Stimulated activated CD4-positive, alpha-beta T cell treated with anti-CD3 and anti-CD28 coated beads, Interleukin-1b, Interleukin-23, amount 100 ng/mL, for 48 hours (primary cell): ENCODE data around the gene HHAT.

ENCODE experiments used
- DNase-seq: peaks from one replicate; pipeline ENCODE4 v3.0.0-alpha.2; 2020

Gene HHAT

GRCh38 chr1:210361665-210362064, 33.0 kb downstream of the HHAT start:
- no peak for DNase-seq

GRCh38 chr1:210362526-210362925, 33.8 kb downstream of the HHAT start:
- no peak for DNase-seq

- DNase-seq, result no peak
These were observed 34.4 kb downstream of the HHAT start for GRCh38 chr1:210363119-210363518.

- no peak for DNase-seq
These were observed 35.8 kb downstream of the HHAT start for GRCh38 chr1:210364479-210364878.

DNA sequence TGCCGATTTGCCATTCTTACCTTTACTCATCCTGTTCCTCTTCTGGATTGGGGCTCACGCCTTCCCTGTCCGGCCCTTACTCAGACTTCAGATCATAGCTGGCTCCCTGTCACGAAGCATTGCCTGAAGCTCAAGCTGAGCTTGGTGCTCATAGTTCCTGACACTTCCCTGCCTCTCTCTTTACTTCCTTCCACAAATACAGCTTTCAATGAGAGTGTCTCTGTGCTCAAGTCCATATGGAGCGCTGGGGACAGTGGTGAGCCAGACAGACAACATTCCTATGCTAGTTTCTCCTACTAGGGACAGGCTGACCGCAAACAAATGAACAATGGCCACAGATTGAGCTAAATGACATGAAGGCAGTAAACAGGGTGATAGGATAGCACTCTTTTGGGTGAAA, 38.1 kb downstream of the HHAT start:
- no peak for DNase-seq

GRCh38 chr1:210367566-210367965, 38.9 kb downstream of the HHAT start:
- no peak for DNase-seq

- no peak for DNase-seq
These were observed 40.7 kb downstream of the HHAT start for GRCh38 chr1:210369425-210369824.

GRCh38 chr1:210371916-210372315, 43.2 kb downstream of the HHAT start:
- no peak for DNase-seq

DNA sequence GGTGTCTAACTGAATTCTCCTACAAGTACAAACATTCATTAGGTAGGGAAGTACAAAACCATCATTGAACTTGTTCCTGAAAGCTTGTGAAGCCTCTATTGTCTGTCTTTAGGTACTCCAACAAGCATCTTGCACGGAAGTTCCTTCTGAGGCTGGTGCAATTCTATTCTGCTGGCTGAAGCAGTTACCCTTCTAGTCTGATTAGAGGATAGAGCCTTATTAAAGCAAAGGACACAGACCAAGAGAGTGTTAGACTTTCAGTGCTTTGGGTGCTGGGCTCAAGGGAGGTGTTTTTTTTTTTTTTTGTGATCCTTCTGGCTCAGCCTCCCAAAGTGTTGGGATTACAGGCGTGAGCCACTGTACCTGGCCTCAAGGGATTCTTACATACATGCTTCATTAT, 43.8 kb downstream of the HHAT start:
- DNase-seq, result no peak

- DNase-seq, result no peak
These were observed 44.4 kb downstream of the HHAT start for GRCh38 chr1:210372931-210373627.

DNA sequence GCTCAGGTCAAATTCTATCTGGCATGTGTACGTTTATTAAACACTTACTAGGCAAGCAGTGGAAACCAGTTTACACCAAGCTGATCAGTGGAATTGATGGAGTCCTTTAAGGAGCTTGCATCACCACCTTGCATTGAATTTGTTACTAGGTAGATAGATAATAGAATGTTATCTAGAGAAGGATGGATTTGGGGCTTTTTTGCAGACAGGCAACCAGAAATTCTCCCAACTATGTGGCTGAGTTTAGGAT, 44.9 kb downstream of the HHAT start:
- no peak for DNase-seq

DNA sequence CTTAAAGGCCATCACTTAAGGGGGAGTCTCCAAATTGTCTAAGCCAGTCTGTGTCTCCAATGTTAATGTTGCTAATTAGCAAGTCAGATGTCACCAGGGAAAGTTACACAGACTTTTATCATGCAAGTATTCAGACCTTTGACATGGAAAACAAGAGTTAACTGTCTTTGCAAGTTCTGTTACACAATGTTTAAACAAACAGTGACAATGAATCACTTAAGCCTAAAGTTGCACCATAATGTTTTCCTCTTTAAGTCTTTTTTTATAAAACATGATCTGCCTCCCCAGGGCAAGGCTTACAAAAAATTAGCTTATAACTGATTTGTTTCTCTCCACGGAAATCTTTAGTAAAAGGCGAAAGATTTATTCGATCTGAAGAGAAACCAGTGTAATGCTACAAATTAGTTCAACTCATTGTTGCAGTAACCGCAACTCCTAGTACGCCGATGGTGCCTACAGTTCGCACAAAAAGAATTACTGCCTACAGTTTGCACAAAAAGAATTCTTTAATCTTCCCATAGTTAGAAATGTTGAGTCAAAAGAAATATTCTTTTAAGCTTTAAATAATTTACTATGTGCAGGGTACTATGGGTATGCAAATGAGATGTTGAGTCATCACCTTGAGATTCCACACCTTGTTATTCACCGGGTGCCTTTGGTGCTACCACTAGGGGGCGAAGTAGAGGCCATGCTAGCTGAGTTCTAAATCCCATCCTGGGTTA, 45.3 kb downstream of the HHAT start:
- DNase-seq, result peak; percentile 84

DNA sequence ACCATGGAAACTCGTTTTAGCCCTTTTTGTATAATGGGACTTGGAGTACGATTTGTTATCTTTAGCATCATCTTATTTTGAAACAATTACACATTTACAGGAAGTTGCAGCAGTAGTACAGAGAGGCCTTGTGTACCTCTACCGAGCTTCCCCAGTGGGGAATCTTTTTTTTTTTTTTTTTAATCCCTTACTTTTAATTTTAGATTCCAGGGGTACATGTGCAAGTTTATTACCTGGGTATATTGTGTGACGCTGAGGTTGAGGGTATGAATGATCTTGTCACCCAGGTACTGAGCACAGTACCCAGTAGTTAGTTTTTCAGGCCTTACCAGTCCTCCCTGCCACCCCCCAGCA, 45.9 kb downstream of the HHAT start:
- DNase-seq, result no peak

- DNase-seq, result no peak
These were observed 48.2 kb downstream of the HHAT start for GRCh38 chr1:210376836-210377372.

GRCh38 chr1:210377731-210378333, 49.1 kb downstream of the HHAT start:
- DNase-seq, result no peak

DNA sequence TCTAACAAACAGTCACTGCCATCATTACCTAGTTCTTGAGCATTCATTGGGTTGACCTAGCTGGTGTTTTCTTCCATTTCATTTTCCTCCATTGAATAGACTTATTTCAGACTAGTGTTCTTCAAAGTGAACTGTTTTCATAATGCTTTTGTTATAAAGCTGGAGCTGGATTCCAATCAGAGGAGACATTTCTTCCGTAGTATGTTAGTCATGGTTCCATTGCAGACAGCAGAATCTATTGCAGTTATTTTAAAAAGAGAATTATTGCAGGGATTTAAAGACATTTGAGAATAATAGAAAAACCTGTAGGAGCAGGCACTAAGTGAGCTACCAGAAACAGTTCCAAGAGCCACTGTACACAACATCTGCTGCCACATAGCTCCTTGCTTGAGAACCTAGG, 50.0 kb downstream of the HHAT start:
- DNase-seq, result no peak

DNA sequence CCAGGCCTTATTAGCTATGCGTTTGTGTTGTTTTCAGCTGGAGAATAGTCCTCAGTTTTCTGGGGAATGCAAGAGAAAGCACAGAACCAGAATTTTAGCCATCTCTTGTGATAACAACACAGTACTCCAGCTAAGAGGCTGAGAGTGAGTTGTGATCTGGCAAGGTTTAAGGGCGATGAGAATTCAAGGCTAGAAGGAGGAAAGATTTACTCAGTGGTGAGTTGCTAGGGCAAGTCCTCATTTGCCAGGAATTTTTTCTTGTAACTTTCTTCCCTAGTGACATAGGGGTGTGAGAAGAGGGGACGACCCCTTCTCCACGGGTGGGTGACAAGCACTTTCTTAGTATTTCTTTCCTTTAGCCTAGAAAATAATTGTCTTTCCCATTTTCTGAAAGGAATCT, 53.2 kb downstream of the HHAT start:
- DNase-seq, result no peak

DNA sequence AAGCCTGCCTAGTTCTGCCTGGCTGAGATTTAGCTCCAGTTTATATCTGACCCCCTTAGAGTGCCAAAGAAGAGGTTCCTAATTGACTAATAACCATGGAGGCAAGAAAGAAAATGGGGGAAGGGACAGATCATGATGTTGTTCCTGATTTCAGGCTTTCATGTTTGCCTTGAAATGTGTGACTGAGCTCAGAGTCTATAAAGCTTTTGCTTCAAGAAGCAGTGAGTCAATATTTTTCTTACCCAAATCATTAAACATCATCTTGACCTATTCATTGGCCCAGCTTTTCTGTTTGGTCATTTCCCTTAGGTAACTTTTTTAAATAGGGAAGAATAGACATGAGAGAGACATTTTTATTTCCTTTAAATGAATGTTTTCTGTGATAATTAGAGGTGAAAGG, 55.9 kb downstream of the HHAT start:
- DNase-seq, result no peak

DNA sequence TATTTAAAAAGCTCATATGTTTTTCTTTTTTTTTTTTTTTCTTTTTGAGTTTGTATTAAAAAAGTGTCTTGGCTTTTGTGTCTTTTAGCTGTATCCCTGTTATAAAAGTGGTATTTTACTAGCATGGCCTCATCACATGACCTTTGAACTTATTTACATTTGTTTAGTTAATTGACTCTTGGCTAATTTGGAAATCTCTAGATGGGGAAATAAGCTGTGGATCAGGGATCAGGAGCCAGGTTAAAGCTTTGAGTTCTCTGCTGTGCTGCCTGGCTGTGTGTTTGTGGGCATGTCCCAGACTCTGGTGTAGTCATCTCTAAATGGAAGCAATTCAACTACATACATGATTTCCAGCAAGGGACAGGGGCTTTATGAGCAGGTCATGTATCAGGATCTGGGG, 56.5 kb downstream of the HHAT start:
- no peak for DNase-seq

GRCh38 chr1:210394281-210394821, 65.6 kb downstream of the HHAT start:
- DNase-seq, result no peak

DNA sequence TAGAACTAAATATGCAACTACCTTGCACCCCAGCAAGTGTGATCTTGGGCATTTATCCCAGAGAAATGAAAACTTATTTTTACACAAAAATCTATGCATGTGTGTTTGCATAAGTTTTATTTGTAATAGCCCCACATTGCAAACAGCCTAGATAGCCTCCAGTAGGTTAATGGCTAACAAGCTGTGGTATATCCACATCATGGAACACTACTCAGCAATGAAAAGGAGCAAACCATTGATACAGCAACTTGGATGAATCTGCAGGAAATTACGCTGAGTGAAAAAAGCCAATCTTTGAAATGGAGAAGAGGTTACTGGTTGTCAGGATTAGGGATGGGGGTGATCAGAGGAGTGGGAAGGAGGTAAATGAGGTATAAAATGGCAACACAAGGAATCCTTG, 67.8 kb downstream of the HHAT start:
- DNase-seq, result no peak

DNA sequence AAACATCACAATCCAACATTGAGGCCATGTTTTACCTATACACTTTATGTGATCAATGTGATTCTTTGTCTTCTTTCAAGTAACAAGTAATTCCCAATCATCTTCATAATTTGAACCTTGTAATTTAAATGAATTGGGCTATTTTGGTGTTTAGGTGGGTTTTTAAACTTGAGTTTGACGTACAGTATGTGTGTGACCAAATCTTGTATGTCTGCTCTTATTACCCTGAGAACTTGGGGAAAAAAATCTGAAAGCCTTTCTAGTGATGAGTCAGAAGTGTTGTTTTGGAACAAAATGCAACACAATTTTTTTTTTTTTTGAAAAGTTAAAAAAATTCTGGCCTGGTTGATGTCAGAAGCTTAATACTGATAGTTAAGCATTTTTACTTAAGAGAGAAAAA, 68.5 kb downstream of the HHAT start:
- no peak for DNase-seq

DNA sequence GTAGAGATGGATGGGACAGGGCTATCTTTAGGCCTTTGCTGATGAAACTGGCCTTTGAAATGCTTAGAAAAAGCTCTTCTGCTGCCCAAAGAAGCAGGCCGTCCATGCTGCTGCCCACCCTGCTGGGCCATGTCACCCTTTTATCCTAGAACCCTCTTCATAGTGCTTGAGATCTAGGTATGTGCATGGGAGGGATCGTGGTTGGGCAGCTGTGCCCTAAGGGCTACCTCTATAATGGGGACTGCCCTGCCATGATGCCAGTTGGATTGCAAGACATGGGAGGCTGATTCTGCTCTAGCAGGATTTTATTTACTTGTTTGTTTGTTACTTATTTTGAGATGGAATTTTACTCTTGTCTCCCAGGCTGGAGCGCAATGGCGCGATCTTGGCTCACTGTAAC, 69.0 kb downstream of the HHAT start:
- DNase-seq, result no peak

DNA sequence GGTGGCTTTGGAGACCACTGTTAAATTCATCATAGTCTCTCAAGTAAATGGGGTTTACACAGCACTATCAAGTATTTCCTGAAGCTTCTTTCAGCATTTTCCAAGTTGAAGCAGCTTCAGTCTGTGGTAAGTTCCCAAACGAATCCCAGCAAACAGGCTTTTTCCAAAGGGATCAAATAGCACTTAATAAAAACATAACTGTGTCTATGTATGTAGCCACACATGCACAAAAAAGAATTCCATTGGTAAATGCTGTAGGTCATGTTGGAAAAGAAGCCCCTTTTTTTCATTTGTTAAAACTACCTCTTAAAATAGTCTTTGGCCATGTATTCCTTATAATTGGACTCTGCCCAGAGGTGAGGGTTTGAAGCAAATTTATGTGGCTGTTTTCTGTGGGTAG, 69.8 kb downstream of the HHAT start:
- no peak for DNase-seq
